SK-N-SH (cell line): ENCODE data around the gene STON2. TPM values are rescaled to one million over a fixed set of nuclear protein-coding genes. Genes with fewer than 3 reads are reported as not detected.

ENCODE experiments used
- CTCF ChIA-PET: fragments of 300-600, 350-600 bp; formaldehyde crosslinking; extraction: SDS; loops from one replicate; lab custom pipeline; 2021; lab: Yijun Ruan, JAX
- POLR2A ChIA-PET: fragments of 350-600 bp; sonication (Branson Sonifier 250); formaldehyde crosslinking; extraction: SDS; loops from one replicate; lab custom pipeline; 2020; ENCODE audit warnings: antibody characterized with exemption, inconsistent platforms; lab: Yijun Ruan, JAX
- DNase-seq: peaks from one replicate; pipeline ENCODE4 v3.0.0; 2012
- H2AFZ ChIP-seq: fragments of 200-600 bp; sonication (generic); 2 replicates; pipeline ENCODE4 v1.8.1; 2016; ENCODE audit warnings: antibody characterized with exemption, mild to moderate bottlenecking, low read depth
- H3F3A ChIP-seq: fragments of 200-600 bp; sonication (generic); replicated peaks from 2 replicates; pipeline ENCODE3; 2016; ENCODE audit warnings: antibody characterized with exemption, mild to moderate bottlenecking; ENCODE audit not compliant: insufficient read depth
- H3K27ac ChIP-seq, 2 experiments: fragments of 200-500 bp in 1 of 2; fragments of 200-600 bp in 1 of 2; sonication (Bioruptor generic) in 1 of 2; sonication (generic), shearing (Covaris generic) in 1 of 2; 2 replicates each; pipeline versions ENCODE4 v1.5.1 to v1.6.1; 2014 to 2016; ENCODE audit warnings: low read depth in 2 of 2, inconsistent platforms in 1 of 2, low read length in 1 of 2, mild to moderate bottlenecking in 1 of 2, mixed read lengths in 1 of 2
- H3K27me3 ChIP-seq: fragments of 200-600 bp; sonication (generic), shearing (Covaris generic); 2 replicates; pipeline ENCODE4 v1.6.1; 2016; ENCODE audit warnings: mixed run types; ENCODE audit not compliant: insufficient read depth
- H3K36me3 ChIP-seq, 2 experiments: fragments of 200-500 bp in 1 of 2; fragments of 200-600 bp in 1 of 2; sonication (Bioruptor generic) in 1 of 2; sonication (generic) in 1 of 2; replicated peaks in 1 of 2; 2 replicates each; pipeline versions ENCODE3 to v1.5.1; 2014 to 2016; ENCODE audit warnings: low read length in 1 of 2, mild to moderate bottlenecking in 1 of 2; ENCODE audit not compliant: insufficient read depth in 2 of 2, control insufficient read depth in 1 of 2
- H3K4me1 ChIP-seq, 2 experiments: fragments of 200-500 bp in 1 of 2; fragments of 200-600 bp in 1 of 2; sonication (Bioruptor generic) in 1 of 2; sonication (generic), shearing (Covaris generic) in 1 of 2; 2 replicates each; pipeline versions ENCODE4 v1.5.1 to v1.6.1; 2014 to 2016; ENCODE audit warnings: low read depth in 1 of 2, low read length in 1 of 2, mixed run types in 1 of 2; ENCODE audit not compliant: insufficient read depth in 2 of 2, control insufficient read depth in 1 of 2
- H3K4me2 ChIP-seq: fragments of 200-600 bp; sonication (generic), shearing (Covaris generic); 2 replicates; pipeline ENCODE4 v1.6.1; 2017; ENCODE audit warnings: mixed run types
- H3K4me3 ChIP-seq, 2 experiments: fragments of 200-500 bp in 1 of 2; fragments of 200-600 bp in 1 of 2; sonication (Bioruptor generic) in 1 of 2; sonication (generic), shearing (Covaris generic) in 1 of 2; 2 replicates each; pipeline versions ENCODE4 v1.5.1 to v1.8.1; 2014 to 2016; ENCODE audit warnings: low read depth in 2 of 2, inconsistent platforms in 1 of 2, low read length in 1 of 2, mild to moderate bottlenecking in 1 of 2, mixed read lengths in 1 of 2, moderate library complexity in 1 of 2
- H3K79me2 ChIP-seq: fragments of 200-600 bp; sonication (generic); 2 replicates; pipeline ENCODE4 v1.8.1; 2017; ENCODE audit warnings: mild to moderate bottlenecking; ENCODE audit not compliant: insufficient read depth
- H3K9ac ChIP-seq: fragments of 200-600 bp; sonication (generic); 2 replicates; pipeline ENCODE4 v1.6.1; 2017; ENCODE audit warnings: mixed run types
- H3K9me2 ChIP-seq: fragments of 200-600 bp; sonication (generic); 2 replicates; pipeline ENCODE4 v1.6.1; 2017; ENCODE audit warnings: mixed run types
- H3K9me3 ChIP-seq: fragments of 200-600 bp; sonication (generic); 2 replicates; pipeline ENCODE4 v1.6.1; 2017; ENCODE audit warnings: mixed run types, mild to moderate bottlenecking, moderate library complexity
- H4K20me1 ChIP-seq: fragments of 200-600 bp; sonication (generic); 2 replicates; pipeline ENCODE4 v1.6.1; 2017; ENCODE audit warnings: mild to moderate bottlenecking, mixed run types; ENCODE audit not compliant: insufficient read depth
- FOSL2 ChIP-seq: IDR thresholded peaks from 2 replicates; pipeline ENCODE4 v1.4.0; 2012; ENCODE audit warnings: low read depth, mild to moderate bottlenecking, moderate library complexity, borderline replicate concordance
- FOXJ3 ChIP-seq: sonication (generic); formaldehyde crosslinking; IDR thresholded peaks from 2 replicates; pipeline ENCODE4 v1.5.1; 2020; ENCODE audit warnings: mild to moderate bottlenecking, missing genetic modification reagents
- GABPA ChIP-seq: IDR thresholded peaks from 2 replicates; pipeline ENCODE4 v1.4.0; 2012; ENCODE audit warnings: low read depth, mild to moderate bottlenecking
- MAX ChIP-seq: IDR thresholded peaks from 2 replicates; pipeline ENCODE4 v1.4.0; 2012; ENCODE audit warnings: low read depth
- NFIC ChIP-seq: IDR thresholded peaks from 2 replicates; pipeline ENCODE4 v1.4.0; 2012; ENCODE audit warnings: borderline replicate concordance
- NRF1 ChIP-seq: IDR thresholded peaks from 2 replicates; pipeline ENCODE4 v1.6.1; 2012; ENCODE audit warnings: low read depth, mild to moderate bottlenecking, low read length
- POLR2AphosphoS5 ChIP-seq: IDR thresholded peaks from 2 replicates; pipeline ENCODE4 v1.6.1; 2012; ENCODE audit warnings: low read depth, low read length
- RAD21 ChIP-seq: IDR thresholded peaks from 2 replicates; pipeline ENCODE4 v1.6.1; 2012; ENCODE audit warnings: mild to moderate bottlenecking, low read length
- RXRA ChIP-seq: IDR thresholded peaks from 2 replicates; pipeline ENCODE4 v1.4.0; 2012; ENCODE audit warnings: low read depth, mild to moderate bottlenecking, borderline replicate concordance
- SIN3A ChIP-seq: IDR thresholded peaks from 2 replicates; pipeline ENCODE4 v1.6.1; 2012; ENCODE audit warnings: low read depth, mild to moderate bottlenecking, low read length, moderate library complexity, borderline replicate concordance
- SMC3 ChIP-seq: IDR thresholded peaks from 2 replicates; pipeline ENCODE4 v1.6.1; 2012; ENCODE audit warnings: low read depth, low read length, improper control_type of control experiment
- TAF1 ChIP-seq: IDR thresholded peaks from 2 replicates; pipeline ENCODE4 v1.6.1; 2012; ENCODE audit warnings: low read depth, mild to moderate bottlenecking, low read length, moderate library complexity, borderline replicate concordance
- TEAD4 ChIP-seq: IDR thresholded peaks from 2 replicates; pipeline ENCODE4 v1.4.0; 2012; ENCODE audit warnings: mild to moderate bottlenecking, borderline replicate concordance; ENCODE audit not compliant: insufficient read depth
- USF1 ChIP-seq: IDR thresholded peaks from 2 replicates; pipeline ENCODE4 v1.4.0; 2012; ENCODE audit warnings: low read depth, borderline replicate concordance
- YY1 ChIP-seq: IDR thresholded peaks from 2 replicates; pipeline ENCODE4 v1.4.0; 2012; ENCODE audit warnings: low read depth, mild to moderate bottlenecking
- ZBTB33 ChIP-seq: IDR thresholded peaks from 2 replicates; pipeline ENCODE4 v1.4.0; 2012; ENCODE audit warnings: low read depth, borderline replicate concordance
- WGBS: methylation state at CpG from one replicate; pipeline ENCODE4 v1.1.6; 2017; ENCODE audit warnings: low lambda C conversion rate; 5-methylcytosine and 5-hydroxymethylcytosine counted together
- polyA plus RNA-seq, 3 experiments: library from polyadenylated mRNA; depleted of rRNA; stranded (reverse); fragments of >200 nt; gene quantifications; 2 replicates each; pipeline ENCODE4 v1.2.3, GENCODE V29; 2012
- TF ChIP-seq, protein P1 (sequence below): fragments of 150-350 bp; IDR thresholded peaks from 2 replicates; pipeline ENCODE4 v1.6.1; 2016; ENCODE audit warnings: mild to moderate bottlenecking, low read depth, low read length
- TF ChIP-seq, protein P2 (sequence below): IDR thresholded peaks from 2 replicates; pipeline ENCODE4; 2012
- TF ChIP-seq, protein P3 (sequence below): IDR thresholded peaks from 2 replicates; pipeline ENCODE4 v1.6.1; 2012; ENCODE audit warnings: mild to moderate bottlenecking, low read depth, low read length, moderate library complexity

The STON2 gene
- polyA plus RNA-seq, 1 of the 3 experiments (the other 2 are of a cell fraction) = not detected

GRCh38 chr14:81252278-81252677, 147.8 kb downstream of the STON2 start:
- Histone ChIP-seq H3K9ac (no peak overlapping the region), H3K79me2 (no peaks in the 10 kb centered on the region), H3K9me3 (no peaks in the 10 kb centered on the region), H3K27me3 (no peaks in the 10 kb centered on the region), H2AFZ (no peak overlapping the region), H3K4me3 (no peak overlapping the region), H3K36me3 (no peaks in the 10 kb centered on the region), H3F3A (no peaks in the 10 kb centered on the region), H3K9me2 (no peaks in the 10 kb centered on the region), H4K20me1 (no peaks in the 10 kb centered on the region), H3K4me1 (no peaks in the 10 kb centered on the region), H3K27ac (no peak overlapping the region), H3K4me2 (no peak overlapping the region)
- no peak for TF ChIP-seq MAX
- TF ChIP-seq USF1 = no peak
- no peak for TF ChIP-seq YY1
- TF ChIP-seq SIN3A = no peak
- TF ChIP-seq, protein P1, sequence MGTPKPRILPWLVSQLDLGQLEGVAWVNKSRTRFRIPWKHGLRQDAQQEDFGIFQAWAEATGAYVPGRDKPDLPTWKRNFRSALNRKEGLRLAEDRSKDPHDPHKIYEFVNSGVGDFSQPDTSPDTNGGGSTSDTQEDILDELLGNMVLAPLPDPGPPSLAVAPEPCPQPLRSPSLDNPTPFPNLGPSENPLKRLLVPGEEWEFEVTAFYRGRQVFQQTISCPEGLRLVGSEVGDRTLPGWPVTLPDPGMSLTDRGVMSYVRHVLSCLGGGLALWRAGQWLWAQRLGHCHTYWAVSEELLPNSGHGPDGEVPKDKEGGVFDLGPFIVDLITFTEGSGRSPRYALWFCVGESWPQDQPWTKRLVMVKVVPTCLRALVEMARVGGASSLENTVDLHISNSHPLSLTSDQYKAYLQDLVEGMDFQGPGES = no peak
- TF ChIP-seq, protein P2, sequence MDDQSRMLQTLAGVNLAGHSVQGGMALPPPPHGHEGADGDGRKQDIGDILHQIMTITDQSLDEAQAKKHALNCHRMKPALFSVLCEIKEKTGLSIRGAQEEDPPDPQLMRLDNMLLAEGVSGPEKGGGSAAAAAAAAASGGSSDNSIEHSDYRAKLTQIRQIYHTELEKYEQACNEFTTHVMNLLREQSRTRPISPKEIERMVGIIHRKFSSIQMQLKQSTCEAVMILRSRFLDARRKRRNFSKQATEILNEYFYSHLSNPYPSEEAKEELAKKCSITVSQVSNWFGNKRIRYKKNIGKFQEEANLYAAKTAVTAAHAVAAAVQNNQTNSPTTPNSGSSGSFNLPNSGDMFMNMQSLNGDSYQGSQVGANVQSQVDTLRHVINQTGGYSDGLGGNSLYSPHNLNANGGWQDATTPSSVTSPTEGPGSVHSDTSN = no peak
- TF ChIP-seq, protein P3, sequence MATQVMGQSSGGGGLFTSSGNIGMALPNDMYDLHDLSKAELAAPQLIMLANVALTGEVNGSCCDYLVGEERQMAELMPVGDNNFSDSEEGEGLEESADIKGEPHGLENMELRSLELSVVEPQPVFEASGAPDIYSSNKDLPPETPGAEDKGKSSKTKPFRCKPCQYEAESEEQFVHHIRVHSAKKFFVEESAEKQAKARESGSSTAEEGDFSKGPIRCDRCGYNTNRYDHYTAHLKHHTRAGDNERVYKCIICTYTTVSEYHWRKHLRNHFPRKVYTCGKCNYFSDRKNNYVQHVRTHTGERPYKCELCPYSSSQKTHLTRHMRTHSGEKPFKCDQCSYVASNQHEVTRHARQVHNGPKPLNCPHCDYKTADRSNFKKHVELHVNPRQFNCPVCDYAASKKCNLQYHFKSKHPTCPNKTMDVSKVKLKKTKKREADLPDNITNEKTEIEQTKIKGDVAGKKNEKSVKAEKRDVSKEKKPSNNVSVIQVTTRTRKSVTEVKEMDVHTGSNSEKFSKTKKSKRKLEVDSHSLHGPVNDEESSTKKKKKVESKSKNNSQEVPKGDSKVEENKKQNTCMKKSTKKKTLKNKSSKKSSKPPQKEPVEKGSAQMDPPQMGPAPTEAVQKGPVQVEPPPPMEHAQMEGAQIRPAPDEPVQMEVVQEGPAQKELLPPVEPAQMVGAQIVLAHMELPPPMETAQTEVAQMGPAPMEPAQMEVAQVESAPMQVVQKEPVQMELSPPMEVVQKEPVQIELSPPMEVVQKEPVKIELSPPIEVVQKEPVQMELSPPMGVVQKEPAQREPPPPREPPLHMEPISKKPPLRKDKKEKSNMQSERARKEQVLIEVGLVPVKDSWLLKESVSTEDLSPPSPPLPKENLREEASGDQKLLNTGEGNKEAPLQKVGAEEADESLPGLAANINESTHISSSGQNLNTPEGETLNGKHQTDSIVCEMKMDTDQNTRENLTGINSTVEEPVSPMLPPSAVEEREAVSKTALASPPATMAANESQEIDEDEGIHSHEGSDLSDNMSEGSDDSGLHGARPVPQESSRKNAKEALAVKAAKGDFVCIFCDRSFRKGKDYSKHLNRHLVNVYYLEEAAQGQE = no peak
- no peak for TF ChIP-seq GABPA
- TF ChIP-seq TEAD4 = no peak
- TF ChIP-seq TAF1 = no peak
- no peak for TF ChIP-seq NRF1
- no peak for TF ChIP-seq POLR2AphosphoS5
- no peak for TF ChIP-seq FOXJ3 (CRISPR knock-in tag)
- TF ChIP-seq FOSL2 = no peak
- no peak for TF ChIP-seq RAD21
- TF ChIP-seq SMC3 = no peak
- TF ChIP-seq RXRA = no peak
- TF ChIP-seq ZBTB33 = no peak
- no peak for TF ChIP-seq NFIC
- CTCF ChIA-PET = interaction anchor here (0.6 to 1.4 kb wide), 2 partner anchors 17 to 18 kb away, joined by 3 to 4 read pairs; no protein-coding TSS in a partner anchor
- no peak for DNase-seq
- POLR2A ChIA-PET = no interaction called here
- WGBS = 11% methylated on average over 1 of the region's 1 CpG
